ENCODE data around the gene SORCS3. TPM values are rescaled to one million over a fixed set of nuclear protein-coding genes. Genes with fewer than 3 reads are reported as not detected.

The SORCS3 gene
- total RNA-seq, 3 donors from 2014 or later (not counting 1 experiment from before 2014, with no cell fraction given), result 0.05 to 0.09 TPM; not detected in 1

- Histone ChIP-seq H3K4me3 (ENCODE audit: low read length) (no peak overlapping the region), H3K27me3 (ENCODE audit: control insufficient read depth, insufficient read depth, low read length) (no peaks in the 10 kb centered on the region), H3K4me1 (ENCODE audit: control insufficient read depth, insufficient read depth, low read length) (no peaks in the 10 kb centered on the region), H3K9me3 (ENCODE audit: control insufficient read depth, insufficient read depth, low read length) (no peaks in the 10 kb centered on the region), H3K36me3 (ENCODE audit: control insufficient read depth, insufficient read depth, low read length) (no peaks in the 10 kb centered on the region), H3K27ac (ENCODE audit: low read length) (no peak overlapping the region)
- Mint-ChIP-seq H3K4me1 (no peaks in the 10 kb centered on the region), H3K36me3 (no peaks in the 10 kb centered on the region), H3K4me3 (no peak overlapping the region), H3K9me3 (peaks cover 4 to 13% of the 10 kb centered on the region in 2 donors), H3K27ac (no peak overlapping the region), H3K27me3 (ENCODE audit: low read depth in 2 of 2) (no peaks in the 10 kb centered on the region)
- TF ChIP-seq CTCF (IDR thresholded peaks at IDR 0.05), result no peak
- DNase-seq (no peak), ATAC-seq (no peak)
- WGBS (ENCODE audit: insufficient coverage), result 63% methylated on average over 3 of the region's 3 CpGs
- intact Hi-C loops (cut with micrococcal nuclease), result no loop called here
Measured at GRCh38 chr10:105140600-105140999, 499.5 kb downstream of the SORCS3 start.

- Mint-ChIP-seq H3K4me1 (no peaks in the 10 kb centered on the region), H3K4me3 (no peak overlapping the region), H3K9me3 (peaks cover 0 to 8% of the 10 kb centered on the region in 2 donors), H3K36me3 (no peaks in the 10 kb centered on the region), H3K27me3 (ENCODE audit: low read depth in 2 of 2) (no peaks in the 10 kb centered on the region), H3K27ac (no peak overlapping the region)
- no peak for TF ChIP-seq CTCF (IDR thresholded peaks at IDR 0.05)
- Histone ChIP-seq H3K27ac (ENCODE audit: low read length) (no peak overlapping the region), H3K4me1 (ENCODE audit: control insufficient read depth, insufficient read depth, low read length) (no peaks in the 10 kb centered on the region), H3K4me3 (ENCODE audit: low read length) (no peak overlapping the region), H3K9me3 (ENCODE audit: control insufficient read depth, insufficient read depth, low read length) (no peaks in the 10 kb centered on the region), H3K36me3 (ENCODE audit: control insufficient read depth, insufficient read depth, low read length) (no peaks in the 10 kb centered on the region), H3K27me3 (ENCODE audit: control insufficient read depth, insufficient read depth, low read length) (no peaks in the 10 kb centered on the region)
- intact Hi-C loops (cut with micrococcal nuclease), result no loop called here
- DNase-seq, result no peak
- no peak for ATAC-seq
- WGBS (ENCODE audit: insufficient coverage), result 72% methylated on average over 2 of the region's 2 CpGs
Measured at GRCh38 chr10:105145711-105146110, 504.6 kb downstream of the SORCS3 start.

DNA sequence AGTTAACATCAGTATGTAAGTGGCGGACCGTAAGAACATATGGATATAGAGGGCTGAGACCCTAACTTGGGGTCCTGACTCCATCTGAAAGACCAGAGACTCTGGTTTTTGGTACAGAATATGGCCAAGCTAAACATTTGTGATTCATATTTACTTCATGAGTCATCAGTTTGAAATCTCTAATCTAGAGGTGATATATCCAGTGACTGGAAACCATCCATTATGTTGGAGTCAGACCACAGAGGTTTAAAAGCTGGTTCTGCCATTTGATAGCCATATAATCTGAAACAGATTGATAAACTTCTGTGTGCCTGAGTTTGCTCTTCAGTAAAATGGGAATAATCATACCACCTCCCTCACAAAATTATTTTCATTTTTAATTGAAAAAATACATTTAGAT lies 505.3 kb downstream of the SORCS3 start:
- H3K36me3 Mint-ChIP-seq, result no peaks in the 10 kb centered on the region
- H3K27ac Mint-ChIP-seq, result no peak overlapping the region
- no peak overlapping the region for H3K4me3 Mint-ChIP-seq
- no peaks in the 10 kb centered on the region for H3K4me1 ChIP-seq (ENCODE audit: control insufficient read depth, insufficient read depth, low read length)
- no peak overlapping the region for H3K27ac ChIP-seq (ENCODE audit: low read length)
- 98% methylated on average over 2 of the region's 2 CpGs for WGBS (ENCODE audit: insufficient coverage)
- no peaks in the 10 kb centered on the region for H3K27me3 ChIP-seq (ENCODE audit: control insufficient read depth, insufficient read depth, low read length)
- intact Hi-C loops (cut with micrococcal nuclease), result no loop called here
- no peaks in the 10 kb centered on the region for H3K4me1 Mint-ChIP-seq
- H3K9me3 ChIP-seq (ENCODE audit: control insufficient read depth, insufficient read depth, low read length), result no peaks in the 10 kb centered on the region
- TF ChIP-seq CTCF (IDR thresholded peaks at IDR 0.05), result no peak
- ATAC-seq (no peak), DNase-seq (no peak)
- peaks cover 0 to 8% of the 10 kb centered on the region in 2 donors for H3K9me3 Mint-ChIP-seq
- no peaks in the 10 kb centered on the region for H3K27me3 Mint-ChIP-seq (ENCODE audit: low read depth in 2 of 2)
- H3K36me3 ChIP-seq (ENCODE audit: control insufficient read depth, insufficient read depth, low read length), result no peaks in the 10 kb centered on the region
- H3K4me3 ChIP-seq (ENCODE audit: low read length), result no peak overlapping the region

- Mint-ChIP-seq H3K27ac (no peak overlapping the region), H3K4me1 (no peaks in the 10 kb centered on the region), H3K9me3 (peaks cover 2 to 6% of the 10 kb centered on the region in 2 donors), H3K4me3 (no peak overlapping the region), H3K36me3 (no peaks in the 10 kb centered on the region), H3K27me3 (ENCODE audit: low read depth in 2 of 2) (no peaks in the 10 kb centered on the region)
- TF ChIP-seq CTCF (IDR thresholded peaks at IDR 0.05), result no peak
- intact Hi-C loops (cut with micrococcal nuclease), result no loop called here
- Histone ChIP-seq H3K27ac (ENCODE audit: low read length) (no peak overlapping the region), H3K9me3 (ENCODE audit: control insufficient read depth, insufficient read depth, low read length) (no peaks in the 10 kb centered on the region), H3K4me3 (ENCODE audit: low read length) (no peak overlapping the region), H3K4me1 (ENCODE audit: control insufficient read depth, insufficient read depth, low read length) (no peaks in the 10 kb centered on the region), H3K27me3 (ENCODE audit: control insufficient read depth, insufficient read depth, low read length) (no peaks in the 10 kb centered on the region), H3K36me3 (ENCODE audit: control insufficient read depth, insufficient read depth, low read length) (no peaks in the 10 kb centered on the region)
- 50% methylated on average over 1 of the region's 1 CpG for WGBS (ENCODE audit: insufficient coverage)
- ATAC-seq (no peak), DNase-seq (no peak)
Measured at GRCh38 chr10:105148456-105148855, 507.4 kb downstream of the SORCS3 start.

Measured in natural killer cell (primary cell).